Osteoblast (primary cell): ENCODE results near the gene GFOD2. TPM values are rescaled to one million over a fixed set of nuclear protein-coding genes. Genes with fewer than 3 reads are reported as not detected.

Experiments used
- DNase-seq: peaks from one replicate; pipeline ENCODE4 v3.0.0; 2011; ENCODE audit warnings: low spot score, mixed read lengths; ENCODE audit not compliant: insufficient read length; ENCODE audit errors: missing footprints
- H2AFZ ChIP-seq: 2 replicates; pipeline ENCODE4 v1.6.0; 2011; ENCODE audit warnings: mild to moderate bottlenecking, low read length
- H3K27ac ChIP-seq: 2 replicates; pipeline ENCODE4 v1.5.1; 2011; ENCODE audit warnings: mild to moderate bottlenecking, low read depth, low read length, moderate library complexity
- H3K27me3 ChIP-seq: 2 replicates; pipeline ENCODE4 v1.6.0; 2012; ENCODE audit warnings: mild to moderate bottlenecking, control low read depth, inconsistent platforms, low read length, moderate library complexity; ENCODE audit not compliant: insufficient read depth
- H3K36me3 ChIP-seq: 2 replicates; pipeline ENCODE4 v1.5.1; 2011; ENCODE audit warnings: mild to moderate bottlenecking, low read length, control low read depth, moderate library complexity; ENCODE audit not compliant: insufficient read depth
- H3K4me1 ChIP-seq: 2 replicates; pipeline ENCODE4 v1.5.1; 2011; ENCODE audit warnings: mild to moderate bottlenecking, low read length, control low read depth, moderate library complexity; ENCODE audit not compliant: insufficient read depth
- H3K4me2 ChIP-seq: 2 replicates; pipeline ENCODE4 v1.6.0; 2011; ENCODE audit warnings: mild to moderate bottlenecking, low read length; ENCODE audit not compliant: insufficient read depth
- H3K4me3 ChIP-seq: fragments of 200-600 bp; sonication (generic); 3 replicates; pipeline ENCODE4 v1.5.1; 2012; ENCODE audit warnings: mild to moderate bottlenecking, low read length, inconsistent platforms; ENCODE audit not compliant: insufficient read depth
- H3K79me2 ChIP-seq: 2 replicates; pipeline ENCODE4 v1.6.0; 2012; ENCODE audit warnings: mild to moderate bottlenecking, low read length, control low read depth, inconsistent platforms; ENCODE audit not compliant: insufficient read depth
- H3K9me3 ChIP-seq: 2 replicates; pipeline ENCODE4 v1.5.1; 2011; ENCODE audit warnings: low read depth, low read length, control low read depth
- H4K20me1 ChIP-seq: 2 replicates; pipeline ENCODE4 v1.6.0; 2012; ENCODE audit warnings: mild to moderate bottlenecking, low read length, control low read depth; ENCODE audit not compliant: insufficient read depth
- total RNA-seq: library from RNA; depleted of rRNA; stranded (reverse); fragments of >200 nt; gene quantifications from 2 replicates; pipeline ENCODE4 v1.2.3, GENCODE V29; 2012
- TF ChIP-seq, protein P1 (sequence below): IDR thresholded peaks from 2 replicates; pipeline ENCODE4 v1.5.1; 2011; ENCODE audit warnings: mild to moderate bottlenecking, low read depth, low read length, moderate library complexity; ENCODE audit errors: extremely low read depth

The GFOD2 gene
- total RNA-seq, 1 donor: 15.9 TPM

DNA sequence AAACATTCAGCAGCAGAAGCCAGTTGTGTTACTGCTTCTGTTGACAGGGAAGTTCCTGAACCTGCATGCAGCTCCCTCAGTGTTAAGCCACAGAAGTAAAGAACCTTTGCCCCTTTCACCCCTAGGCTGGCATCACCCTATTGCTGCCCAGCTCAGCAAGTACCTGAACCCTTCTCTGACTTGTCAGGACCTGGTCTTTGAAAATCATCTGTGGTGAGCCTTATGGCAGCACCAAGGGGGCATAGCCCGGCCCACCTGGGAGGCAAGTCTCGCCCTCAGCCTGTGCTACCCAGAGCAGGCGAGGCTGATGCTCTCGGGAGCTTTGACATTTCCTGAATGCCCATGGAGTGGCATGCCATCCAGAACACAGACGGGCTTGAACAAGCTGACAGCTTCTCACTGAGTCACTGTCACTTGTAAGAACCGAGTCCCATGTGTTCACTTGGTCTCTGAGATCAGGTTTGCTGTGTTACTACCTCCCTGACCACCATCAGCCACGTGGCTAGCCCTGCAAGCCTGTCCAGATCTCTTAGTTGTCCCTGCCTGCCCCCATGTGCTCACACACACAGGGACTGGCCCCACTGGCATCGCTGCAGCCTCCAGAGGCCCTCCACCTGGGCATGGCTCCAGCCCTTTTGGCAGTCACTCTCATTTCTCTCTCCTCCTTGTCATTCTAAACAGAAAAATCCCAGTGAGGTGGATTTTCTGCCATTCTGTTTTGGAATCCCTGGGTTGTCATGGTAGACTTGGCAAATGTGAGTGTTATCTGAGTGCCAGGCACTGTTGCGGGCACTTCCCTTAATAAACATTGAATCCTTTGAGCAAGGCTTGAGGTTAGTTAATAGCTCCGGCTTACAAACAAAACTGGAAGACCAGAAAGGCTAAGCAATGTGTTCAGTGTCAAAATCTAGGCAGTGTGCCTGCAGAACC, 77.1 kb downstream of the GFOD2 start:
- H2AFZ ChIP-seq: peak overlapping the region; percentile 16
- DNase-seq: peak; percentile 92

DNA sequence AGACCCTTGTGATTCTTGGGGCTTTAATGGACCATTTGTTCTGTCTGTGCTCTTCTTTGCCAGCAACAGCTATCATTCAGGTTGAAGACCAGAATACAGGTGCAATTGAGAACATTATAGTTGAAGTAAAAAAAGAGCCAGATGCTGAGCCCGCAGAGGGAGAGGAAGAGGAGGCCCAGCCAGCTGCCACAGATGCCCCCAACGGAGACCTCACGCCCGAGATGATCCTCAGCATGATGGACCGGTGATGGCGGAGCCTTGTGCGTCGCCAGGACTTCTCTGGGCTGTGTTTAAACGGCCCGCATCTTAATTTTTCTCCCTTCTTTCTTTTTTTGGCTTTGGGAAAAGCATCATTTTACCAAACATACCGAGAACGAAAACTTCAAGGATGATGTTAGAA, 81.5 kb downstream of the GFOD2 start:
- no peak for DNase-seq
- H3K4me3 ChIP-seq: no peak overlapping the region
- H4K20me1 ChIP-seq: no peaks in the 10 kb centered on the region
- H3K4me1 ChIP-seq: peaks cover 8% of the 10 kb centered on the region
- H3K9me3 ChIP-seq: no peaks in the 10 kb centered on the region
- no peak overlapping the region for H2AFZ ChIP-seq
- TF ChIP-seq, protein P1, sequence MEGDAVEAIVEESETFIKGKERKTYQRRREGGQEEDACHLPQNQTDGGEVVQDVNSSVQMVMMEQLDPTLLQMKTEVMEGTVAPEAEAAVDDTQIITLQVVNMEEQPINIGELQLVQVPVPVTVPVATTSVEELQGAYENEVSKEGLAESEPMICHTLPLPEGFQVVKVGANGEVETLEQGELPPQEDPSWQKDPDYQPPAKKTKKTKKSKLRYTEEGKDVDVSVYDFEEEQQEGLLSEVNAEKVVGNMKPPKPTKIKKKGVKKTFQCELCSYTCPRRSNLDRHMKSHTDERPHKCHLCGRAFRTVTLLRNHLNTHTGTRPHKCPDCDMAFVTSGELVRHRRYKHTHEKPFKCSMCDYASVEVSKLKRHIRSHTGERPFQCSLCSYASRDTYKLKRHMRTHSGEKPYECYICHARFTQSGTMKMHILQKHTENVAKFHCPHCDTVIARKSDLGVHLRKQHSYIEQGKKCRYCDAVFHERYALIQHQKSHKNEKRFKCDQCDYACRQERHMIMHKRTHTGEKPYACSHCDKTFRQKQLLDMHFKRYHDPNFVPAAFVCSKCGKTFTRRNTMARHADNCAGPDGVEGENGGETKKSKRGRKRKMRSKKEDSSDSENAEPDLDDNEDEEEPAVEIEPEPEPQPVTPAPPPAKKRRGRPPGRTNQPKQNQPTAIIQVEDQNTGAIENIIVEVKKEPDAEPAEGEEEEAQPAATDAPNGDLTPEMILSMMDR: no peak
- H3K27me3 ChIP-seq: no peaks in the 10 kb centered on the region
- no peaks in the 10 kb centered on the region for H3K79me2 ChIP-seq
- peaks cover 33% of the 10 kb centered on the region for H3K36me3 ChIP-seq
- no peak overlapping the region for H3K27ac ChIP-seq
- no peak overlapping the region for H3K4me2 ChIP-seq

More for the DNA sequence above, 77.1 kb downstream of the GFOD2 start:
- Histone ChIP-seq H3K79me2 (no peaks in the 10 kb centered on the region), H3K27me3 (peaks cover 29% of the 10 kb centered on the region), H3K4me1 (peaks cover 8% of the 10 kb centered on the region), H3K36me3 (peaks cover 21% of the 10 kb centered on the region), H3K4me2 (no peak overlapping the region), H4K20me1 (no peaks in the 10 kb centered on the region), H3K4me3 (no peak overlapping the region), H3K27ac (no peak overlapping the region), H3K9me3 (no peaks in the 10 kb centered on the region)
- TF ChIP-seq, protein P1: no peak

DNA sequence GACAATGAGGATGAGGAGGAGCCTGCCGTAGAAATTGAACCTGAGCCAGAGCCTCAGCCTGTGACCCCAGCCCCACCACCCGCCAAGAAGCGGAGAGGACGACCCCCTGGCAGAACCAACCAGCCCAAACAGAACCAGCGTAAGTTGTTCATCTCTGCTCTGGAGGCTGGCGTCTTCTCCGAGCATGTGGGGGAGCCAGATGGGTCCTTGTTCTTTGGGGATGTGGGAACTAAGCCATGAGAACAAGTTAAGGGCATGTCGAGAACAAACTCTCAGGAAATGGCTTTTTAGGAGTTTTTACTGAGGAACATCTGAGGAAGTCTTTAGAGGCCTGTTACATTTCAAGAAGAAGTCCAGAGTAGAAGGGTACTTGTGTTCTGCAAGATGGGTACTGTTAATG, 82.4 kb downstream of the GFOD2 start:
- Histone ChIP-seq H4K20me1 (no peaks in the 10 kb centered on the region), H2AFZ (no peak overlapping the region), H3K4me1 (peaks cover under 1% of the 10 kb centered on the region), H3K36me3 (peaks cover 33% of the 10 kb centered on the region), H3K4me3 (no peak overlapping the region), H3K27ac (no peak overlapping the region), H3K79me2 (no peaks in the 10 kb centered on the region), H3K27me3 (no peaks in the 10 kb centered on the region), H3K9me3 (no peaks in the 10 kb centered on the region), H3K4me2 (no peak overlapping the region)
- TF ChIP-seq, protein P1: no peak
- no peak for DNase-seq

DNA sequence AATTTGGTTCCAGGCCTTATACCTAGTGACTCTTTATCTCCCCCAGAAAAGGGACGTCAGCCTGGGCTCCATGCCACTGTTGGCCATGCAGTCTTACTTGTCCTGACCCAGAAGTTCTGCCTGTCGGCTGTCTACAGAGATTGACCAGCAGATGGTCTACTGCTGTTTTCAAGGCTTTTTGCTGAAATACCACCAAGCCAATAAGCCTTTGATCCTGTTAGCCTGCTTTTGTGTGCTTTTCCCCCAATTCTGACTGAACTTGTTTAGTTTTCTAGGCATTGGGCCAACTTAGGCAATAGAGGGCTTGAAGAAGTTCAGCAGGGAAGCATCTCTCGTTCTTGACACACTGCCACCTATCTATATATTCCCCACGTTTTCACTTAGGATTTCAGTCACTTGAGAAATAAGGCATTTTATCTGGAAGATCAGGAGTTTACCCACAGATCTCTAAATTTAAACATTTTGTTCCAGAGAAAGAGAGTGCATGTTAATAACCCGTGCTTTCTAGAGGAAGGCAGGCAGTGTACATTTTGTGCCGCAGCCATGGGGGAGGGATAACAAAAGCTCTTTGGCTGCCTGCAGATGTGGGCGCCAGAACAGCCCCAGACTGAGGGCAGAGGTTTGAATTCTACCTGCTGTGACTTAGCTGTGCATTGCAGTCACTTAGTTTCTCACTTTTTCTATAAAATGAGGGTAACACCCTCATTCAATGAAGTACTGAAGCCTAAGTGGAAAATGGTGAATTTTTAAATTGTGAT, 86.5 kb downstream of the GFOD2 start:
- Histone ChIP-seq H3K4me3 (no peak overlapping the region), H2AFZ (no peak overlapping the region), H3K79me2 (no peaks in the 10 kb centered on the region), H3K27me3 (no peaks in the 10 kb centered on the region), H3K27ac (no peak overlapping the region), H3K36me3 (peaks cover 31% of the 10 kb centered on the region), H3K9me3 (no peaks in the 10 kb centered on the region), H3K4me2 (no peak overlapping the region), H4K20me1 (no peaks in the 10 kb centered on the region), H3K4me1 (no peaks in the 10 kb centered on the region)
- peak; percentile 19 for DNase-seq
- TF ChIP-seq, protein P1: no peak
